Measurements from ENCODE around the gene PPBP.

Gene PPBP

GRCh38 chr4:73947239-73947985, 40.6 kb downstream of the PPBP start:
- peak; percentile 69 for DNase-seq

- peak; percentile 34 for DNase-seq
These were observed 42.1 kb downstream of the PPBP start for GRCh38 chr4:73945674-73946449.

GRCh38 chr4:73945140-73945539, 42.9 kb downstream of the PPBP start:
- no peak for DNase-seq

- DNase-seq = no peak
These were observed 43.7 kb downstream of the PPBP start for GRCh38 chr4:73944061-73944875.

- DNase-seq = no peak
These were observed 44.4 kb downstream of the PPBP start for GRCh38 chr4:73943555-73943954.

GRCh38 chr4:73936969-73937368, 51.0 kb downstream of the PPBP start:
- DNase-seq = no peak
